ENCODE data around the gene SPEN.

SPEN gene

DNA sequence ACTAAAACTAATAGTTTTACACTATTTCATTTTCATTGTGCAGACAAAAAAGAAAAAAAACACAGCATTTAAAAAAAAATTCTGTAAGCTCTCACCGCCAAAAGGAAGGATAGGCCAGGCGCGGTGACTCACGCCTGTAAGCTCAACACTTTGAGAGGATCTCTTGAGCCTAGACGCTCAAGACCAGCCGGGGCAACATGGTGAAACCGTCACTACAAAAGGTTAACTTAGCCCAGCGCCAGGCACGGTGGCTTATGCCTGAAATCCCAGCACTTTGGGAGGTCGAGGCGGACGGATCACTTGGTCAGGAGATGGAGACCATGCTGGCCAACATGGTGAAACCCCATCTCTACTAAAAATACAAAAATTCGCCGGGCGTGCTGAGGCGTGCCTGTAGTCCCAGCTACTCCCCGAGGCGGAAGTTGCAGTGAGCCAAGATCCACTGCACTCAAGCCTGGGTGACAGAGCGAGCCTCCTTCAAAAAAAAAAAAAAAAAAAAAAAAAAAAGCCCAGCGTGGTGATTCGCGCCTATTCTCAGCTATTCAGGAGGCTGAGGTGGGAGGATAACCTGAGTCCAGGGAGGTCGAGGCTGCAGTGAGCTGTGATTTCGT lies 14.3 kb upstream of the SPEN start:
- no peak overlapping the region for H3K18ac ChIP-seq (ENCODE audit: low read length)
- no peak overlapping the region for H3K9ac ChIP-seq (ENCODE audit: low read length)
- H3K27me3 ChIP-seq (ENCODE audit: insufficient read depth, low read length, poor library complexity) = no peaks in the 10 kb centered on the region
- H2BK120ac ChIP-seq (ENCODE audit: low read depth, low read length) = no peak overlapping the region
- H2BK15ac ChIP-seq (replicated peaks; ENCODE audit: low read depth) = no peak overlapping the region
- H3K79me2 ChIP-seq (ENCODE audit: control insufficient read depth, insufficient read depth, low read length) = no peaks in the 10 kb centered on the region
- no peak overlapping the region for H3K4me3 ChIP-seq (ENCODE audit: low read length)
- no CpG with 5 or more reads among the region's 24 CpGs for WGBS (ENCODE audit: extremely low coverage, insufficient coverage, low lambda C conversion rate)
- no peak overlapping the region for H4K8ac ChIP-seq (ENCODE audit: low read depth, low read length)
- DNase-seq = no peak
- H3K27ac ChIP-seq (ENCODE audit: low read depth, low read length) = no peak overlapping the region
- no peak overlapping the region for H3K4me2 ChIP-seq (ENCODE audit: low read length)
- no peak overlapping the region for H3K23ac ChIP-seq (ENCODE audit: low read length)
- H3K4me1 ChIP-seq (ENCODE audit: control insufficient read depth, low read depth, low read length) = no peaks in the 10 kb centered on the region
- peak overlapping the region; percentile 62 for H3K56ac ChIP-seq (ENCODE audit: low read length)
- no peak overlapping the region for H2AK5ac ChIP-seq (ENCODE audit: low read length)
- H2BK5ac ChIP-seq (ENCODE audit: low read length) = no peak overlapping the region
- no peaks in the 10 kb centered on the region for H3K79me1 ChIP-seq (ENCODE audit: low read length)
- no peaks in the 10 kb centered on the region for H3K36me3 ChIP-seq (ENCODE audit: control insufficient read depth, insufficient read depth, low read length)
- H4K5ac ChIP-seq (ENCODE audit: low read length) = no peak overlapping the region
- no peak overlapping the region for H3K4ac ChIP-seq (ENCODE audit: low read depth, low read length)

DNA sequence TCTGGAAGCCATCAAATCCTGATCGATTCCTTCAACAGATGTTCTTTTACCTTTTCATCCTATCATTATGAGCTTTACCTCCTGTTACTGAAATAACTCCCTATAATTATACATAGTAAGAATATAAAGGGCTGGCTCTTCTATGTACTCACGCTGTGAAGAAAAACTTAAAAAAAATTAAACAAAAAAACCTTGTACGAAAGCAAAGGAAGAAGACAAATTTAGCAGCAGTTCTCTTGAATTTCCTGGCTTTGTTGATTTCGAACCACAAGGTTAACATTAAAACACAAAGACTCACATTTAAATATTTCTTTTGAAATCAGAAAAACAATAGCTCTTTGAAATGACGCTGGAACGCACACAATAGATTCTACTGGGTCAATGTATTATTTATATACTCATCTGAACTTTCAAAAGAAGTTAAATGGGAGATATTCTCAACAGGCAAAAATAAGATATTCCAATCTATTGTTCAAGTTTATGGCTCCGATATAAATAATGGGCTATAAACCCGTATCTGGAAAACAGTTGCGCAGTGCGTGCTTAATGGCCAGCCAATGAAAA lies 13.6 kb upstream of the SPEN start:
- Histone ChIP-seq H3K4me2 (ENCODE audit: low read length) (peak overlapping the region; percentile 85), H3K27ac (ENCODE audit: low read depth, low read length) (peak overlapping the region; percentile 100), H3K27me3 (ENCODE audit: insufficient read depth, low read length, poor library complexity) (no peaks in the 10 kb centered on the region), H3K56ac (ENCODE audit: low read length) (peak overlapping the region; percentile 98), H3K79me2 (ENCODE audit: control insufficient read depth, insufficient read depth, low read length) (no peaks in the 10 kb centered on the region), H3K36me3 (ENCODE audit: control insufficient read depth, insufficient read depth, low read length) (no peaks in the 10 kb centered on the region), H4K5ac (ENCODE audit: low read length) (no peak overlapping the region), H3K4me1 (ENCODE audit: control insufficient read depth, low read depth, low read length) (no peaks in the 10 kb centered on the region), H3K4ac (ENCODE audit: low read depth, low read length) (peak overlapping the region; percentile 74), H3K4me3 (ENCODE audit: low read length) (peak overlapping the region; percentile 90), H3K9ac (ENCODE audit: low read length) (peak overlapping the region; percentile 88), H2BK120ac (ENCODE audit: low read depth, low read length) (no peak overlapping the region), H2BK5ac (ENCODE audit: low read length) (no peak overlapping the region), H3K18ac (ENCODE audit: low read length) (peak overlapping the region; percentile 99), H4K8ac (ENCODE audit: low read depth, low read length) (no peak overlapping the region), H2BK15ac (replicated peaks; ENCODE audit: low read depth) (no peak overlapping the region), H3K79me1 (ENCODE audit: low read length) (no peaks in the 10 kb centered on the region), H3K23ac (ENCODE audit: low read length) (no peak overlapping the region), H2AK5ac (ENCODE audit: low read length) (no peak overlapping the region)
- WGBS (ENCODE audit: extremely low coverage, insufficient coverage, low lambda C conversion rate) = no CpG with 5 or more reads among the region's 10 CpGs
- no peak for DNase-seq

DNA sequence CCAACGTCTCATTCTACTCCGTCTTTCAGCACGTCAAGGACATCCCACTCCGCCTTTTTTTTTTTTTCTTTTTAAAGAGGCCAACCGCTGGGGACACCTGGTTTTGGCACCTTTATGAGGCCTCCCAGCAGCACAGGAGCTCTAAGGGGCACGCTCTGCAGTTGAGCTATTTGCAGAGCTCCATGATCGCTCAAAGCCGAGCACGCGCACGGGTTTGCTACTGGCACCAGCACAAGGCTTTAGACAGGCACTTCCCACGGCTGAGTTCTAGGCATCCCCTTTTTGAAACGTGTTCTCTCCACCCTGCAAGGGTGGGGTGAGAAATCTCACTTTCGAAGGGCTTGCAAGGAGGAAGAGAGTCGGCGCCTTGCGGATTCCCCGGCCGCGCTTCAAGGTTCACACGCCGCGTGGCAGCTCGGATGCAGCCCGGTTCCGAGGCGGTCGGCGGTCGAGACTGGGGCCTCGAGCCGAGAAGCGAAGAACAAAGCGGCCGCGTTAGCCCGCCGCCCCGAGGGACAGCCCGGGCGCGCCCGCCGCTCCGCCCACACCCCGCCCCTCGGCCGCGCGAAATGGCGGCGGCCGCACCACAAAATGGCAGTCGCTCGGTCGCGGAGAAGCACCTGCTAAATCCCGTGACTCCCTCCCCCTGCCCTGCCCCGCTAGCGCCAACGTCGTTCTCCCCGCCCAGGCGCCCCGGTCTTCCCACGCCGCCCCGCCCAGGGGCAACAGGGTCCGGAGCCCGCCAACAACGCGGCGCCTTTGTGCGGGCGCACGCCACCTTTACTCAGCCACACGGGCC lies 12.9 kb upstream of the SPEN start:
- Histone ChIP-seq H3K27me3 (ENCODE audit: insufficient read depth, low read length, poor library complexity) (no peaks in the 10 kb centered on the region), H2BK5ac (ENCODE audit: low read length) (peak overlapping the region; percentile 60), H3K4ac (ENCODE audit: low read depth, low read length) (peak overlapping the region; percentile 100), H2BK15ac (replicated peaks; ENCODE audit: low read depth) (no peak overlapping the region), H3K27ac (ENCODE audit: low read depth, low read length) (peak overlapping the region; percentile 100), H3K36me3 (ENCODE audit: control insufficient read depth, insufficient read depth, low read length) (no peaks in the 10 kb centered on the region), H3K4me2 (ENCODE audit: low read length) (peak overlapping the region; percentile 94), H3K9ac (ENCODE audit: low read length) (peak overlapping the region; percentile 96), H2BK120ac (ENCODE audit: low read depth, low read length) (peak overlapping the region; percentile 96), H3K18ac (ENCODE audit: low read length) (peak overlapping the region; percentile 99), H3K23ac (ENCODE audit: low read length) (no peak overlapping the region), H3K4me3 (ENCODE audit: low read length) (peak overlapping the region; percentile 90), H3K4me1 (ENCODE audit: control insufficient read depth, low read depth, low read length) (no peaks in the 10 kb centered on the region), H4K8ac (ENCODE audit: low read depth, low read length) (peak overlapping the region; percentile 78), H3K79me1 (ENCODE audit: low read length) (no peaks in the 10 kb centered on the region), H3K79me2 (ENCODE audit: control insufficient read depth, insufficient read depth, low read length) (no peaks in the 10 kb centered on the region), H4K5ac (ENCODE audit: low read length) (peak overlapping the region; percentile 77), H2AK5ac (ENCODE audit: low read length) (peak overlapping the region; percentile 43), H3K56ac (ENCODE audit: low read length) (peak overlapping the region; percentile 98)
- no CpG with 5 or more reads among the region's 77 CpGs for WGBS (ENCODE audit: extremely low coverage, insufficient coverage, low lambda C conversion rate)
- peak; percentile 95 for DNase-seq

DNA sequence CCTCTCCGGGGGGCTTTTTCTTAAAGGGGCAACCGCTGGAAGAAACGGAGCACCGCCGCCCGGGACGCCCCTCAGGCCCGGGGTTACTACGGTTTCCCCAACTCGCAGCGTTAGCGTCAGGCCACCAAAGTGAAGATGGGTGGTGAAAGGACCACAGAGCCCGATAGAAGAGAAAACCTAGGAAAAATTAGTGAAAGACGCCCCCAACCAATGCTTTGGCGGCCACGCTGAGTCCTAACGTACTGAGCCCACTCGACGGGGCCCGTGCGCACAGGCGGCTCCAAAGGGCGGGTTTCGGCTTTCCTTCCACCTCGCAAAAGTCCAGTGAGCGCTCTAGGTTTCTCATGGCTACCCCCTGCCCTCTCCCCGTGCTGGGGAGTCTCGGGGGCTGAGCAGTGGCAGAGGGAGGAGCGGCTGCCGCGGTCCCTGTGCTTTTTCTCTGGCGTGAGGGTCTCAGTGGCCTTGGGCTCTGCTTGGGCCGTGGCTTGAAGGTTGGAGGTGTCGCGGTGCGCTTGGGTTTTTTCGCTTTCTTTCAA lies 12.2 kb upstream of the SPEN start:
- peak overlapping the region; percentile 96 for H2BK120ac ChIP-seq (ENCODE audit: low read depth, low read length)
- H4K5ac ChIP-seq (ENCODE audit: low read length) = peak overlapping the region; percentile 12
- H3K4me1 ChIP-seq (ENCODE audit: control insufficient read depth, low read depth, low read length) = no peaks in the 10 kb centered on the region
- H3K23ac ChIP-seq (ENCODE audit: low read length) = peak overlapping the region; percentile 94
- peak overlapping the region; percentile 74 for H3K4me3 ChIP-seq (ENCODE audit: low read length)
- H3K9ac ChIP-seq (ENCODE audit: low read length) = peak overlapping the region; percentile 96
- WGBS (ENCODE audit: extremely low coverage, insufficient coverage, low lambda C conversion rate) = no CpG with 5 or more reads among the region's 37 CpGs
- DNase-seq = no peak
- no peaks in the 10 kb centered on the region for H3K27me3 ChIP-seq (ENCODE audit: insufficient read depth, low read length, poor library complexity)
- H3K56ac ChIP-seq (ENCODE audit: low read length) = peak overlapping the region; percentile 98
- H3K4ac ChIP-seq (ENCODE audit: low read depth, low read length) = peak overlapping the region; percentile 100
- H3K79me2 ChIP-seq (ENCODE audit: control insufficient read depth, insufficient read depth, low read length) = no peaks in the 10 kb centered on the region
- no peaks in the 10 kb centered on the region for H3K79me1 ChIP-seq (ENCODE audit: low read length)
- peak overlapping the region; percentile 78 for H4K8ac ChIP-seq (ENCODE audit: low read depth, low read length)
- H3K18ac ChIP-seq (ENCODE audit: low read length) = peak overlapping the region; percentile 99
- H3K27ac ChIP-seq (ENCODE audit: low read depth, low read length) = peak overlapping the region; percentile 100
- H3K36me3 ChIP-seq (ENCODE audit: control insufficient read depth, insufficient read depth, low read length) = no peaks in the 10 kb centered on the region
- H2BK5ac ChIP-seq (ENCODE audit: low read length) = peak overlapping the region; percentile 92
- H3K4me2 ChIP-seq (ENCODE audit: low read length) = peak overlapping the region; percentile 94
- H2BK15ac ChIP-seq (replicated peaks; ENCODE audit: low read depth) = no peak overlapping the region
- peak overlapping the region; percentile 59 for H2AK5ac ChIP-seq (ENCODE audit: low read length)

DNA sequence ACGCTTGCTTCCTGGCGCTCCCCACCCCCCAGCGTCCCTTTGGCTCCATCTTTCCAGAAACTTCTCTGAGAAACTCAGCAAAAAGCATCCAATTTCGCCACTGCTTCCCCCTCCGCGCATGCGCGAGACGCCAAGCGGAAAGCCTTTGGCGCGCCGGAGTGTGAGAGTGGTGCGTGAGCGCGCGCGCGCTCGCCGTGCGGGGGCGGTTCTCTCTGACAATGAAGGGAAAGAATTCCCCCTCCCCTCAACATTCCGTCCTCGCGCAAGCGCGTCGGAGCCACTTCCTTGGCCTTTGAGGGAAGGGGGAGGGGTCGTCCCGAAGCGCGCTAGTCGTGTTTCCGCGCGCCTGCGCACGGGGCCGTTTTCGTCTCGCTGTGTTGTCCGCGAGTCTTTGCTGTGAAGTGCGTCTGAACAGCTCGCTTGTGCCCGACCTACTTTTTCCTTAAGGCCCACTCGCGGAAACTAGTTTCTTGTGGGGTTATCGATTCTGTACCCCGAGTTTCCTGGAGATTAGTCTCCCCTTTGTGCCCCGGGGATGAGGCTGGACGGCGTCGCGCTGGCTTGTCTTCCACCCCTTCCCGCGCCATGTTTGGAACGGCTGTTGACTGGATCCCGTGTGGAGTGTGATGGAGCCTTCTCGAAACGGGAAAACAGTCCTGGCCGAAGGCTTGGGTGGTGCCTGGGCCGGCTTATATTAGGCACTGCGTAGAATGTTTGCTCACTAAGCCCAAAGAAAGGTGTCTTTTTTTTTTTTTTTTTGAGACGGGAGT lies 11.6 kb upstream of the SPEN start:
- H2BK120ac ChIP-seq (ENCODE audit: low read depth, low read length) = no peak overlapping the region
- no peaks in the 10 kb centered on the region for H3K79me1 ChIP-seq (ENCODE audit: low read length)
- peak; percentile 99 for DNase-seq
- no peak overlapping the region for H2AK5ac ChIP-seq (ENCODE audit: low read length)
- no peaks in the 10 kb centered on the region for H3K36me3 ChIP-seq (ENCODE audit: control insufficient read depth, insufficient read depth, low read length)
- H3K18ac ChIP-seq (ENCODE audit: low read length) = peak overlapping the region; percentile 99
- no peak overlapping the region for H2BK15ac ChIP-seq (replicated peaks; ENCODE audit: low read depth)
- H3K23ac ChIP-seq (ENCODE audit: low read length) = peak overlapping the region; percentile 94
- peak overlapping the region; percentile 100 for H3K27ac ChIP-seq (ENCODE audit: low read depth, low read length)
- H2BK5ac ChIP-seq (ENCODE audit: low read length) = peak overlapping the region; percentile 92
- no CpG with 5 or more reads among the region's 66 CpGs for WGBS (ENCODE audit: extremely low coverage, insufficient coverage, low lambda C conversion rate)
- peak overlapping the region; percentile 74 for H3K4me3 ChIP-seq (ENCODE audit: low read length)
- H3K4ac ChIP-seq (ENCODE audit: low read depth, low read length) = peak overlapping the region; percentile 100
- no peaks in the 10 kb centered on the region for H3K4me1 ChIP-seq (ENCODE audit: control insufficient read depth, low read depth, low read length)
- H3K4me2 ChIP-seq (ENCODE audit: low read length) = peak overlapping the region; percentile 94
- no peak overlapping the region for H4K8ac ChIP-seq (ENCODE audit: low read depth, low read length)
- no peaks in the 10 kb centered on the region for H3K27me3 ChIP-seq (ENCODE audit: insufficient read depth, low read length, poor library complexity)
- H3K79me2 ChIP-seq (ENCODE audit: control insufficient read depth, insufficient read depth, low read length) = no peaks in the 10 kb centered on the region
- H3K9ac ChIP-seq (ENCODE audit: low read length) = peak overlapping the region; percentile 96
- H3K56ac ChIP-seq (ENCODE audit: low read length) = peak overlapping the region; percentile 98
- peak overlapping the region; percentile 47 for H4K5ac ChIP-seq (ENCODE audit: low read length)
